Posterior cingulate gyrus (tissue), 11 donors: Measurements from ENCODE around the gene DDRGK1.
A peak's percentile ranks its signal among the peaks of the same experiment; 100 is the strongest.
"Not testable (repeated sequence)": the region's sequence is repeated elsewhere in the genome, so short reads cannot be mapped to it uniquely, and the experiment has no call there.

Experiments
- DNase-seq, 10 donors: peaks; one replicate each; pipeline versions ENCODE4 v3.0.0 to v3.0.0-alpha.2; 2020 to 2021; ENCODE audit warnings: mixed read lengths in 3 of 10
- intact Hi-C: fragments of 100-400 bp; cut with DNase I; formaldehyde crosslinking; loops from one replicate; pipeline ENCODE4 v1.15.1; 2023

Gene DDRGK1

DNA sequence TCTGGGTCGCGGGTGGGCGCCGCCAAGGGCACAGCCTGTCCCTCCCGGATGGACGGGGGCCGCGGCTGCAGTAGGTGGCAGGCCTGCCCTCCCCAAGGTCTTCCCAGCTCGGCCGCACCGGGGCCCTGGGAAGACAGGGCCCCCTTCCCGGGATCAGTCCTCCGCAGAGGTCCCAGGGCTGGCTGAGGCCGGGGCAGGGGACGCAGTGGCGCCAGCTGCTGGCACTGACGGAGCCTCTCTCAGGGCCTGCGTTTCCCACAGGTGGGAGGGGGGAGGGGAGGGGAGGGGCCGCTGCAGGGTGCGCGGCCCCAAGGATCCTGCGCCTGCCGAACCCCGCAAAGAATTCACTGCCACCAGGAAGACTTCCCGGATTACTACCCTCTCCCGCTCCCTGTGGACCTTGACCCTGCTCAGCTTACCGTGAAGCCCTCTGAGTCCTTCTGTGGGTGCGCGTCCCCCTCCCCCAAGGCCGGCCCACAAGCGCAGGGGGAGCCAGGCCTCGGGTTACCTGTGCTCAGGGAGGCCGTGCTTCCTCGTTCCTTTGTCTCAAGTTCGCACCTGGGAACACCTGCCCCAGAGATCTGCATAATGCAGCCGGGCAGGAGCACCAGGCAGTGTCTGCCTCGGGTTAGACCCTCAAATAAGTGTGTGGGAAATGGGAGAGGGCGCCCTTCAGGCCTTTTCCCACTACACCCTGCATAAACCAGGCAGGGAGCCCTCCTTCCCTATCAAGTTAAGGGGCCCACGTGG lies 36.2 kb downstream of the DDRGK1 start:
- peak in 2 of 10 donors; percentile 7 to 63 for DNase-seq
- intact Hi-C loops: no loop called here

DNA sequence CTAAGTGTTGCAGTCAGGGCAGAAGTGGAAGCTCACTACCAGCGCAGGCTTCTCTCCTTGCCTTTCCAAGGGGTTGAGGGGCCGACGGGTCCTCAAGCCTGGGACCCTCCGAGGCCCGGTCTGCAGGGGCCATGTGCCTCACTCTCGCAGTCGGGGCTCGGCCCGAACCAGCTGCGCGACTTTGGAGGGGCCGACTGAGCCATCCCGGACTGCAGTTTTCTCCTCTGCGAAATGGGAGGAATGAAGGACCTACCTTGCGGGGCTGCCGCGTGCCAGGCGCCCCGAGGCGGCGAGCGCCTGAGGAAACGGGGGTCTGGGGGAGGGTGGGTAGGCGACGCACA lies 36.8 kb downstream of the DDRGK1 start:
- peak in 2 of 10 donors; percentile 8 to 75 for DNase-seq
- intact Hi-C loops: no loop called here

- no peak for DNase-seq
- intact Hi-C loops: no loop called here
Measured at GRCh38 chr20:3166913-3167342, 37.6 kb downstream of the DDRGK1 start.

DNA sequence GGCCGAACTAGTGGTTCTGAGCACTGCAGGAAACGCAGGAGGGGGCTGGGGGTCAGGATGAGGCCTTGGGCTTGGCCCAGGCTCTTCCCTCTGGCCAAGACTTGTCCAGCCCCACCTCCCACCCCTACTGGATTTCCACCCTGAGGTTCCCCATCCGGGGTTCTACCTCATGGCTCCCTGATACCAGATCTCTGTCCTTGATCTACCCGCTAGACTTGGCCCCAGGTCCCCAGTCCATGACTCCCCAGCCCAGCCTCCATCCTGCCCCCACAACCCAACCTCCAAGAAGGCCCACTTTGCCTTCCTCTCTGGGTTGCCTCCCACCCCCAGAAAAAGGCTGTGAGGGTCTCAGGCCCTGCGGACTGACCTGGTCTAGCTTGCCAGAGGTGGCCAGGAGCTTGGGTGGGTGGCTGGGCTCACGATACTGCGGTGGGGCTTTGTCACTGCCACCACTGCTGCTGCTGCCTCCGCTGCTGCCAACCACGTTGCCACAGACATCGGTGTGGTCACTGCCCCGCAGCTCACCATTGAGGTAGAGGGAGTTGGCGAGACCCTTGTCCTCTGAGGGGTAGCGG lies 38.1 kb downstream of the DDRGK1 start:
- no peak for DNase-seq
- intact Hi-C loops: no loop called here

- DNase-seq: peak in 8 of 10 donors; percentile 41 to 95 (median 62)
- intact Hi-C loops: no loop called here
Measured at GRCh38 chr20:3165473-3166337, 38.8 kb downstream of the DDRGK1 start.

GRCh38 chr20:3164763-3165410 lies 39.6 kb downstream of the DDRGK1 start:
- intact Hi-C loops: no loop called here
- DNase-seq: no peak

GRCh38 chr20:3164043-3164762 lies 40.3 kb downstream of the DDRGK1 start:
- no peak for DNase-seq
- intact Hi-C loops: no loop called here

- DNase-seq: no peak
- intact Hi-C loops: no loop called here
Measured at GRCh38 chr20:3163099-3164042, 41.1 kb downstream of the DDRGK1 start.

DNA sequence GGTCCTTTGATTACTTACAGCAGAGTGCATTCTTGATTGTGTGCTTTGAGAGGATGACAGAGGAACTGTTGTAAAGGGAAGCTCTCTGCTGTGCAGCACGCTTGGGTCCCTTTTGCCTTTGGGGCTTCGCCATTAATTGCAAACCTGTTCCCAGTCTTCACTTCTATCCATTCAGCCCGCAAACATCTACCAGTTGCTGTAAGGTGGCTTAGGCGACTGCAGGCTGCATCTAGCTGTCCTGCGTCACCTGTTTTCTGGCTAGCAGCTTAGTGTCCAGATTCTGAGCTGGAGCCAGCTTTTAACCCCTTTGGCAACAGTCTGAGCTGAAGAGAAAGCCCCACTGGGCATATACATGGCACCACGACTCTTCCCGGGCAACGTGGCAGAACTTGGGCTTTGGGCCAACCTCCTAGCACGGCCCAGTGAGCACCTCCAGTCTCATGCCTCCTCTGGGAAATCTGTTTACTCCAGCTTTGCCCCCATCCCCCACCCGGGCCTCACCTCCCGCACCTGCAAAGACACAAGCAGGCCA lies 42.3 kb downstream of the DDRGK1 start:
- intact Hi-C loops: no loop called here
- DNase-seq: no peak

- no peak for DNase-seq
- intact Hi-C loops: no loop called here
Measured at GRCh38 chr20:3161316-3162079, 43.0 kb downstream of the DDRGK1 start.

DNA sequence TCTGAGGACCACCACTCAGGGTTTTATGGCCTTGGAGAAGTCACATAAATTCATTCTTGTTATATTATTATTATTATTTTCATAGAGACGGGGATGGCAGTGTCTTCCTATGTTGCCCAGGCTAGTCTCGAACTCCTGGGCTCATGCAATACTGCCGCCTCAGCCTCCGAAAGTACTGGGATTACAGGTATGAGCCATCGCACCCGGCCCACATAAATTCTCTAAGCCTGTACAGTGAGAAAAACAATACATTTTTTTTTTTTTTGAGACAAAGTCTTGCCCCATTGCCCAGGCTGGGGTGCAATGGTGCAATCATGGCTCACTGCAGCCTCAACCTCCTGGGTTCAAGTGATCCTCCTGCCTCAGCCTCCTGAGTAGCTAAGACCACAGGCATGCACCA lies 44.1 kb downstream of the DDRGK1 start:
- no peak for DNase-seq
- intact Hi-C loops: no loop called here

- intact Hi-C loops: no loop called here
- no peak for DNase-seq
Measured at GRCh38 chr20:3158968-3159431, 45.5 kb downstream of the DDRGK1 start.

DNA sequence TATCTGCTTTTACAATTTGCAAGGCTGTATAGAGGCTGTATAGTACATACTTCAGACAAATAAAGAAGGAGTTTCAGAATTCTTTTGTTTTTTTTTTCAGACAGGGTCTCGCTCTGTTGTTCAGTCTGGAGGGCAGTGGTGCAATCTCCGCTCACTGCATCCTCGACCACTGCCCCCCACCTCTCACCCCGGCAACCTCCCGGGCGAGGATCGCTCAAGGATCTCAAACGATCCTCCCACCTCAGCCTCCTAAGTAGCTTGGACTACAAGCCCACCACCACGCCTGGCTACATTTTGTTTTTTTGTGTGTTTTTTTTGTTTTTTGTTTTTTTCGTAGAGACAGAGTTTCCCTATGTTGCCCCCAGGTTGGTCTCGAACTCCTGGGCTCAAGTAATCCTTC lies 46.7 kb downstream of the DDRGK1 start:
- DNase-seq: no peak
- intact Hi-C loops: loop anchor here (2.0 kb wide), 1 partner anchor 43 kb away; no protein-coding TSS in a partner anchor

DNA sequence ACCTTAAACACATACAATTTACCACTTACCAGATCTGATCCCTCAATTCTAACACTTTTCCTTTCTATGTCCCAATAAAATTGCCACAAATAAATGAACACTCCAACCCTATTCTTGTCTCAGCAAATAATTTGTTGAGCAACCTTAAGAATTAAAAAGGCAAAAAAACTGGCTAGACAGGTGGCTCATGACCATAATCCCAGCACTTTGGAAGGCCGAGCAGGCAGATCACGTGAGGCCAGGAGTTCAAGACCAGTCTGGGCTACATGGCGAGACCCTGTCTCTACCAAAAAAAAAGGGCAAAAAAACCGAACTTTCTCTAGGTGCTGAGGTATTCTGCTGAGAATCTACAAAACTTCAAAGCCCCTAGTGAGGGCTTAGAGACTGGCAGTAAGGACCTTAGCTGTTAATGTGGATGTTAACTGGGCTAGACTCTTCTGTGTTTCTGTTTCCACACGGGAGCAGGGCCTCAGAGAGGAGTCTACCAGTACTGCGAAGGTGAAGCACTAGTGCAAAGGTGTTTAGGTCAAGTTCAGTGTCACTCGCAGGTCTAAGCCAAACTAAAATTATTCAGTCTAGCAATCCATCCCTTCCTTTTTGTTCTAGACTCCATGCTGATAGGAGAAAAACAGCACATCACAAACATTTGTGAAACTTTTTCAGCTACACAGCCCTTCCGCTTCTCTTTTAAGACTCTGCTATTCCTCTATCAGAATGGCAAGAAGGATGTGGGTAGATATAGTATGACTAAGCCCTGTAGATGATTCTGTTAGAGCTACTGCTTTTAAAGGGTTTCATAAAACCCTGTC lies 47.5 kb downstream of the DDRGK1 start:
- DNase-seq: no peak
- intact Hi-C loops: loop anchor here (2.0 kb wide), 1 partner anchor 42 kb away; no protein-coding TSS in a partner anchor

DNA sequence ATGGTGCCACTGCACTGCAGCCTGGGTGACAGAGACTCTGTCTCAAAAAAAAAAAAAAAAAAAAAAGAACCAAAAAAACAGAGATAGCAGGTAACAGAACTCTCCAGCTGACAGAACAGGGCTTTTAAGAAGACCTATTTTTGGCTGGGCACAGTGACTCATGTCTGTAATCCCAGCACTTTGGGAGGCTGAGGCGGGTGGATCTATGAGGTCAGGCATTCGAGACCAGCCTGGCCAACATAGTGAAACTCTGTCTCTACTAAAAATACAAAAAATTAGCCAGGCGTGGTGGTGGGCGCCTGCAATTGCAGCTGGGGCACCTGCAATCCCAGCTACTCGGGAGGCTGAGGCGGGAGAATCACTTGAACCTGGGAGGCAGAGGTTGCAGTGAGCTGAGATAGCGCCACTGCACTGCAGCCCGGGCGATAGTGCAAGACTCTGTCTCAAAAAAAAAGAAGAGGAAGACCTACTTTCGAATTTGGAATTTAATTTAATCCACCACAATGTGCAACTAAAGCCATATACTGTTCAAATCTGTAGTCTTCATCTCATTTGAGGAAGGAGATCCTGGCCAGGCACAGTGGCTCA lies 52.3 kb downstream of the DDRGK1 start:
- intact Hi-C loops, DNase-seq: not testable (repeated sequence)

DNA sequence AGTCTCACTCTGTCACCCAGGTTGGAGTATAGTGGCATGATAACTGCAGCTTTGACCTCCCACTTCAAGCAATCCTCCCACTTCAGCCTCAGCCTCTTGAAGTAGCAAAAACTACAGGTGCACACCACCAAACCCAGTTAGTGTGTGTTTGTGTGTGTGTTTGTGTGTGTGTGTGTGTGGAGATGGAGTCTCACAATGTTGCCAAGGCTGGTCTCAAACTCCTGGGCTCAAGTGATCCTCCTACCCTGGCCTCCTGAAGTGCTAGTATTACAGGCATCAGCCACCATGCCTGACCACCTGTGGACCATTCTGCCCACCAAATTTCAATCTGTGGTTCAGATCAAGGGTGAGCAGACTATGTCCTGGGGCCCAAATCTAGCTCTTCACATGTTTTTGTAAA lies 53.6 kb downstream of the DDRGK1 start:
- DNase-seq: no peak
- intact Hi-C loops: no loop called here
